GM12873 (cell line): ENCODE results near the gene TRIM40.

Experiments
- TF ChIP-seq, protein P1 (sequence below): IDR thresholded peaks from 2 replicates; pipeline ENCODE4 v1.5.1; 2012; ENCODE audit warnings: low read depth, mild to moderate bottlenecking, moderate library complexity, low read length, control low read depth; ENCODE audit not compliant: insufficient read depth; ENCODE audit errors: missing control alignments

The TRIM40 gene

DNA sequence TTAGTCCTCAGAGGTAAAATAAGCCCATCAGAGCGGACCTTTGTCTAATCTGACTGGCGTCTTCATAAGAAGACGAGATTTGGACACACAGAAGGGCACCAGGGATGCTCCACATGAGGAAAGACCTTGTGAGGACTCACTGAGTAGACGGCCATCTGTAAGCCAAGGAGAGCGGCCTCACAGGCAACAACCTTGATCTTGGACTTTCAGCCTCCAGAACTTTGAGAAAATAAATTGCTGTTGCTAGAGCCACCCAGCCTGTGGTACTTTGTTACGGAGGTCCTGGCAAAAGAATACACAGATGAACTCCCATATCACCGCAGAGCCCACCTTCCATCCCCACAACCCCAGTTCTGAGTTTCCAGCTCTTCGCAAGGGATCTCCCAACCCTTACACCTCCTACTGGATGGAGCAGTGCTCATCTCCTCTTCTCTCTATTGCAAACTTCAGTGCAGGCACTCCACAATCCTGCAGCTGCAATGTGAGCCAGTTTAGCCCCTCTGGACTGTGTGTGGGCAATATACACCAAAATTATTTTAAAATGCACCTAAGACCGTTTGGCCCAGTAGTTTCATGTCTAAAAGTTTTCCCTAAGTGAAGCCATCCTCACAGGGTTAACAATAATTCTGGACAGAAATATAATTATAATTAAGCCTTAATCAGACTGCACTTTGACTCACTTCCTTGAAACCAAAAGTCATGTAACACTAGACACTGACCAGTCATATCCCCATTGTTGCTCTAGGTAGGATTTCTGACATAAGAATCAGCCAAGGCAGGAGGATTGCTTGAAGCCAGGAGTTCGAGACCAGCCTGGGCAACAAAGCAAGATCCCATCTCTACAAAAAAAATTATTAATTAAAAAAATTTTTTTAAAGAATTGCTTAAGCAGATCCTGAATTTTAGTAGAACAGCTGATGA is 14.2 kb upstream of the TRIM40 start:
- TF ChIP-seq, protein P1, sequence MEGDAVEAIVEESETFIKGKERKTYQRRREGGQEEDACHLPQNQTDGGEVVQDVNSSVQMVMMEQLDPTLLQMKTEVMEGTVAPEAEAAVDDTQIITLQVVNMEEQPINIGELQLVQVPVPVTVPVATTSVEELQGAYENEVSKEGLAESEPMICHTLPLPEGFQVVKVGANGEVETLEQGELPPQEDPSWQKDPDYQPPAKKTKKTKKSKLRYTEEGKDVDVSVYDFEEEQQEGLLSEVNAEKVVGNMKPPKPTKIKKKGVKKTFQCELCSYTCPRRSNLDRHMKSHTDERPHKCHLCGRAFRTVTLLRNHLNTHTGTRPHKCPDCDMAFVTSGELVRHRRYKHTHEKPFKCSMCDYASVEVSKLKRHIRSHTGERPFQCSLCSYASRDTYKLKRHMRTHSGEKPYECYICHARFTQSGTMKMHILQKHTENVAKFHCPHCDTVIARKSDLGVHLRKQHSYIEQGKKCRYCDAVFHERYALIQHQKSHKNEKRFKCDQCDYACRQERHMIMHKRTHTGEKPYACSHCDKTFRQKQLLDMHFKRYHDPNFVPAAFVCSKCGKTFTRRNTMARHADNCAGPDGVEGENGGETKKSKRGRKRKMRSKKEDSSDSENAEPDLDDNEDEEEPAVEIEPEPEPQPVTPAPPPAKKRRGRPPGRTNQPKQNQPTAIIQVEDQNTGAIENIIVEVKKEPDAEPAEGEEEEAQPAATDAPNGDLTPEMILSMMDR: no peak

DNA sequence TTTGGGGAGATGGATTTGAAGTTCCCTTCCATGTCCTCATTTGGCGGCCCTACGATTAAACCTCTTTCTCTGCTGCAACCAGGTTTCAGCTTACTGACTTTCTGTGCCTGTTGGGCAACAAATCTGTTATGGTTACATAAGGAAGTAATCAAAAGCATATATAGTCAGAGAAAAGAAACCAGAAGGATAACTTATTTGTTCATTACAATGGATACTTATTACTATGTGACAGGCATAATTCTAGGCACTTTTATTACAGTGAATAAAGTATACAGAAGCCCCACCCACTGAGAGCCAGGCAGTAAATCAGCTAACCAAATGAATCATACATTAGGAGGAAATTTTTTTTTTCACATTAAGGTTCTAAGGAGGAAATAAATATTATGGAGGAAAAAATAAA is 13.4 kb upstream of the TRIM40 start:
- TF ChIP-seq, protein P1: no peak

DNA sequence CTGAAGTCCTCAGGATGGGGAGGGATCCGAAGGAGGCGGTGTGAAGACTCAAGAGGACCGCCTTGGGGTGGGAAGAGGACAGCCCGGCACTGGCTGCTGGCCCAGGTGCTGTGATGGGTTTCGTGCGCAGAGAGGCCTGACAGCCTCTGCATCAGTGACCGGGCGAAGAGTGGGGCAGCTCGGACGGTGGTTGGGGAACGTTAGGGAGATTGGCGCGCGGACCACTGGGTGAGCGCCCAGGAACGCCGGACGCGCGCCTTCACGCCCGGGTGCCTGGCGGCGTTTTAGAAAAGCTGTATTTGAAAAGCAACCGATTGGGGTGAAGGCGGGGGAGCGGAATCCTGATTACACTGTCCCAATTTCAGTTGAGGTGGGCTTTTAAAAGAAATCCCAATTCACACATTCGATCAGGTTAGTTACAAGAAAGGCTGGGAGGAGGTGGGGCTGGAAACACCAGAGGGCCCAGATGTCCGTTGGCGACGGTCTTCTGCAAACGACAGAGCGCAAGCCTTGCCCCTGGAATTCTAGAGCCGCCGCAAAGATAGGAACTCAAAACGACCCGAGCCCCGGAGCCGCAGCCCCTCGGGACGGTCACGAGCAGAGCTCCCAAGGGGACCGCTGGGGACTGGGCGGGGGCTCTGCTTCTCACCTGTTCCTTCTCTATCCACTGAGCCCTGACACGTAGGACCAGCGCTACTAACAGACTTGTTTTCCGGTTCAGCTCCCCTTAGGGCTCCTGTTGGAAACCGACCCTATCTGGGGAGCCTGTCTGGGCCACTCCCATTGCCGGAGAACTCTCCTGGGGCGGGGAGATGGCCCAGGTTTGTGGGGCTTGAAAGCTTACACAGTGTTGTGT is 8.5 kb upstream of the TRIM40 start:
- TF ChIP-seq, protein P1: no peak

DNA sequence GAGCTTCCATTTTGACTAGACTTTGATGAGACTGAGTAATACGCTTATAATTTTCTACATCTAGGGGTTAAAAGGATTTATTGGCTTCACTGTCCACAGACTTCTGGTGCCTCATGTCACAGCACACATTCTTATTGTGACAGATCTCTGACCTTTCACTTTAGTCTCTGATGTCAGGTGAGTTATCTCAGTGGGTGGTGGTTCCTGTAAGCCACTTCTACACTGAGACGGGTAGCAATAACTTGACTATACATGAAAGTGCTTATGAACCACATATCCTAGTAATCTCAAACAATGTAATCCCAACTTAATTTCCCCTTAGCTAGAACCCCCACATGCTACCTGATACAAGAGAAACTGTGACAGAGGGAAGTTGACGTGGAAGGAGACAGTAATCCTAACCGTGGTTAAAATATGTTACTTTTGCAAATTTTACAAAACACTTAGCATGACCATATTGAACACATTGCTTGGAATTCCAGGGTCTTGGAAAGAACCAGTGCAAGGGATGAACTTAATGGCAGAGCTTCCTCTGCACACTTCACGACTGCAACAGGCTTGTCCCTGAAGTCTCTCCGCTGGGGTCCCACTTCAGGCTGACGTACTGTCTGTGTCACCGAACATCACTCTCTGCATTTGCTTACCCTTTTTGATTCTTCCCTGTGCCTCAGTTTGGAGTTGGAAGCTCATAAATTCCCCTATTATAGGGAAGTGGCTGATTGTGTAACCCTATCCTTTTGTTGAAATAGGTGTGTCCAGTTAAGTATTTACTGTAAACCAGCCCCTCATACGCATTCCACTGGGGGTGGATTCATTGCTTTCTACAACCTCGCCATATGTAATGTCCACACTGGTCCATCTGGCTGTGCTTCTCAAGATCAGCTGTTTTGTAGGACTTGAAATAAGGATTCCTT is 6.4 kb upstream of the TRIM40 start:
- TF ChIP-seq, protein P1: no peak

DNA sequence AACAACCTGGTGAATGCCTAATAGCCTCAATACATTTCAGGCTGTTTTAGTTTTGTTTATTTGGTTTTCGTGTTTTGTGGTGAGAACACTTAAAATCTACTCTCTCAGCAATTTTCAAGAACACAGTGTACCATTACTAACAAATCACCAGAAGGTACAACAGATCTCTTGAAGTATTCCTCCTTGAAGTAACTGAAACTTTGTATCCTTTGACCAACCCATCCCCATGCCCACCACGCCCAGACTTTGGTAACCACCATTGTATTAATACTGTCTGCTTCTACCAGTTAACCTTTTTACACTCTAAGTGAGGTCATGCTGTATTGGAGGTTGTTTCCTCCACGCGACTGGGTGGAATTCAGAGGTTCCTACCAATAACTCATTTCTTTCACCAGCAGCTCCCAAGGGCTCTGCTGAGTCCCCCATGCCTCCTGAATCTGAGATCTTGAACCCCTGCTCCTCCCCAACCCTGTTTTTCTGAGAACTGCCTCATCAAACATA is 5.7 kb upstream of the TRIM40 start:
- TF ChIP-seq, protein P1: no peak

DNA sequence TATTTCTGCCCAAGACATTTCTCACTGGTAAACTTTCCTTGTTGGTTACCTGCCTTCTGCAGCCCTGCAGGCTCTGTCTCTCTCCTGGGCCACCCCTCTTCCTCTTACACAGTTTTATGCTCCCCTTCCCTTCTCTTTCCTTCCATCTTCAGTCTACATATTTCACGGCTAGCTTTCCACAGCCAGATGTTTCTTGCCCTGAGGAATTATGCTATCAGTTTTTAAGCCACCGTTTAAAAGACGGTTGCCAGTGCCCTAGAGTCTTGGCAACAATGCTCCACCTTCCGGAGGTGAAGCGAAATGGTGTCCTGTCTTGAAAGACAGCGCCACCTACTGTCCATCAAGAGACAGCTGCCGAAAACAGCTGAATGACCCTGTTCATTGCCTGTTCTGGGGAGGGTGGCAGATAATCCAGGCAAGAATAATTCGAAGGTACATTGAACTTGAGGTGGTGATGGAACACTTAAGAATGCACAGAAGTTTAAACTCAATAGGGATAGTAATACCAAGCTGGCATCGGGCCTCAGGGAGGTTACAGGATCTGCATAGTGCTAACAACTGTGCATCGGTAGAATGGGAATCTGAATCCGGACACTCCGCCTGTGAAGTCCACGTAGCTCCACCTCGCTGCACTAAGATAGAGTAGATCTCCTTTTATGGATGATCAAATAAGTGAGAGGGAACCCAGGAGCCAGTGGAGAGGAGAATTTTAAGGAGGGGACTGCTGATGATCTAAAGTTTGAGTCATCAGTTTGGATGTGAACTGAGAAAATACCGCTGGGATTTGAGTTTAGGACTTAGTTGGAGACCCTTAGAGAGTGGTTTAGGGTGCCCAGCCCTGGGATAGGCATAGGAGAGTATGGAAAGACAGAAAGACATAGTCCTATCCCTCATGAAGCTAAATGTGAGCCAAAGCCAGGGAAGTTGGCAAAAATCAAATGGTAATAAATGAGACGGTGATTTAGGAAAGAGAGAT is 4.8 kb upstream of the TRIM40 start:
- TF ChIP-seq, protein P1: peak; percentile 99
